ENCODE measurements around the gene TNFRSF11A.

Gene TNFRSF11A

GRCh38 chr18:62370366-62370765 lies 45.3 kb downstream of the TNFRSF11A start:
- TF ChIP-seq CTCF (IDR thresholded peaks at IDR 0.05; ENCODE audit: insufficient read depth, low read length, poor library complexity, severe bottlenecking), result no peak
- DNase-seq (ENCODE audit: extremely low read depth, insufficient read length), result no peak
- Histone ChIP-seq H3K36me3 (ENCODE audit: control insufficient read depth, insufficient read depth, low read length) (no peaks in the 10 kb centered on the region), H3K4me3 (replicated peaks; ENCODE audit: low read depth, low read length) (no peak overlapping the region), H3K27me3 (replicated peaks; ENCODE audit: control insufficient read depth, insufficient read depth, low read length) (no peaks in the 10 kb centered on the region)

- H3K36me3 ChIP-seq (ENCODE audit: control insufficient read depth, insufficient read depth, low read length), result no peaks in the 10 kb centered on the region
- no peaks in the 10 kb centered on the region for H3K27me3 ChIP-seq (replicated peaks; ENCODE audit: control insufficient read depth, insufficient read depth, low read length)
- no peak for DNase-seq (ENCODE audit: extremely low read depth, insufficient read length)
- H3K4me3 ChIP-seq (replicated peaks; ENCODE audit: low read depth, low read length), result no peak overlapping the region
- TF ChIP-seq CTCF (IDR thresholded peaks at IDR 0.05; ENCODE audit: insufficient read depth, low read length, poor library complexity, severe bottlenecking), result no peak
Observed at GRCh38 chr18:62371436-62371835, 46.3 kb downstream of the TNFRSF11A start.

GRCh38 chr18:62372156-62372555 lies 47.0 kb downstream of the TNFRSF11A start:
- DNase-seq (ENCODE audit: extremely low read depth, insufficient read length), result no peak
- Histone ChIP-seq H3K36me3 (ENCODE audit: control insufficient read depth, insufficient read depth, low read length) (no peaks in the 10 kb centered on the region), H3K27me3 (replicated peaks; ENCODE audit: control insufficient read depth, insufficient read depth, low read length) (no peaks in the 10 kb centered on the region), H3K4me3 (replicated peaks; ENCODE audit: low read depth, low read length) (no peak overlapping the region)
- no peak for TF ChIP-seq CTCF (IDR thresholded peaks at IDR 0.05; ENCODE audit: insufficient read depth, low read length, poor library complexity, severe bottlenecking)

GRCh38 chr18:62372882-62373281 lies 47.8 kb downstream of the TNFRSF11A start:
- no peak overlapping the region for H3K4me3 ChIP-seq (replicated peaks; ENCODE audit: low read depth, low read length)
- no peaks in the 10 kb centered on the region for H3K36me3 ChIP-seq (ENCODE audit: control insufficient read depth, insufficient read depth, low read length)
- H3K27me3 ChIP-seq (replicated peaks; ENCODE audit: control insufficient read depth, insufficient read depth, low read length), result no peaks in the 10 kb centered on the region
- DNase-seq (ENCODE audit: extremely low read depth, insufficient read length), result no peak
- no peak for TF ChIP-seq CTCF (IDR thresholded peaks at IDR 0.05; ENCODE audit: insufficient read depth, low read length, poor library complexity, severe bottlenecking)

- no peak for TF ChIP-seq CTCF (IDR thresholded peaks at IDR 0.05; ENCODE audit: insufficient read depth, low read length, poor library complexity, severe bottlenecking)
- no peaks in the 10 kb centered on the region for H3K27me3 ChIP-seq (replicated peaks; ENCODE audit: control insufficient read depth, insufficient read depth, low read length)
- H3K4me3 ChIP-seq (replicated peaks; ENCODE audit: low read depth, low read length), result no peak overlapping the region
- no peak for DNase-seq (ENCODE audit: extremely low read depth, insufficient read length)
- H3K36me3 ChIP-seq (ENCODE audit: control insufficient read depth, insufficient read depth, low read length), result no peaks in the 10 kb centered on the region
Observed at GRCh38 chr18:62374410-62374965, 49.4 kb downstream of the TNFRSF11A start.

Data from GM06990 (cell line).